Measurements from ENCODE around the gene CFAP210. TPM values are rescaled to one million over a fixed set of nuclear protein-coding genes. Genes with fewer than 3 reads are reported as not detected.

Gene CFAP210
- total RNA-seq, 1 experiment from 2014 or later = 0.94 TPM

DNA sequence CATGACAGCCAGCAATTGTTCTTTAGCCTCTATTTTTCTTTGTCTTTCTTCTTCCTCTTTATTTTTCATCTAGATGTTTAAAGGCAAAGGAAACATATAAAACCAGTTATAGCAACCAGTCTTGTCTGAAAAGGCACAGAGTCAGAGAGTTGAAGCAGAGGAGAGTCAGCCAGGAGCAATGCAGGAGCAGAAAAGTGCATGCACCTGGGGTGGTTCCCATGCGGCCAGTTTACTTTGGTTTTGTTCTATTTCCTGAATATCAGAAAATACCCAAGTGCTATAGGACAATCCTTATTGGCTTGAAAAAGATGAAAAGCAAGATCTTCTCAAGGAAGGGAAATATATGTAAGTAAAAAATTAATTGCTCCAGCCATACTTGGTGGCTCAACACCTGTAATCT lies 44.9 kb downstream of the CFAP210 start:
- Histone ChIP-seq H3K9me3 (ENCODE audit: control insufficient read depth, low read depth, low read length) (no peaks in the 10 kb centered on the region), H3K4me1 (ENCODE audit: insufficient read depth, low read length) (no peaks in the 10 kb centered on the region), H3K79me2 (ENCODE audit: insufficient read depth, low read length) (no peaks in the 10 kb centered on the region), H3K18ac (ENCODE audit: insufficient read length, low read depth, low read length) (no peak overlapping the region), H3K4me2 (ENCODE audit: insufficient read depth, insufficient read length, low read length) (no peak overlapping the region), H4K91ac (ENCODE audit: insufficient read length, low read depth, low read length) (no peak overlapping the region), H3K23ac (ENCODE audit: insufficient read length, low read depth, low read length) (no peak overlapping the region), H3K14ac (ENCODE audit: insufficient read depth, low read length) (no peak overlapping the region), H3K27ac (ENCODE audit: insufficient read length, low read depth, low read length) (no peak overlapping the region), H3K27me3 (ENCODE audit: insufficient read depth, low read length) (no peaks in the 10 kb centered on the region), H2BK120ac (ENCODE audit: low read depth, low read length, poor library complexity, severe bottlenecking) (no peak overlapping the region), H2BK12ac (ENCODE audit: insufficient read length, low read depth, low read length) (no peak overlapping the region), H3T11ph (ENCODE audit: low read length) (no peak overlapping the region), H3K56ac (ENCODE audit: insufficient read length, low read depth, low read length) (no peak overlapping the region), H3K9ac (ENCODE audit: extremely low read depth, insufficient read length, low read length) (no peak overlapping the region), H2BK5ac (ENCODE audit: insufficient read length, low read length) (no peak overlapping the region), H2AFZ (ENCODE audit: low read length) (no peak overlapping the region), H4K8ac (replicated peaks; ENCODE audit: insufficient read length, low read depth, low read length) (no peak overlapping the region), H4K20me1 (ENCODE audit: control insufficient read depth, insufficient read depth, insufficient read length) (no peaks in the 10 kb centered on the region), H2BK15ac (ENCODE audit: low read depth, low read length) (no peak overlapping the region), H3K79me1 (ENCODE audit: insufficient read depth, low read depth, low read length, poor library complexity, severe bottlenecking) (no peaks in the 10 kb centered on the region), H2BK20ac (ENCODE audit: low read depth, low read length, poor library complexity, severe bottlenecking) (no peak overlapping the region), H4K5ac (ENCODE audit: insufficient read length, low read depth, low read length) (no peak overlapping the region), H3K4ac (ENCODE audit: low read depth, low read length) (no peak overlapping the region), H2AK5ac (ENCODE audit: insufficient read length, low read length) (no peak overlapping the region), H3K23me2 (ENCODE audit: insufficient read length, low read depth, low read length, poor library complexity, severe bottlenecking) (no peaks in the 10 kb centered on the region)
- no peaks in the 10 kb centered on the region for H3K4me1 Mint-ChIP-seq
- WGBS (ENCODE audit: extremely low coverage, insufficient read length, low lambda C conversion rate) = no CpG with 5 or more reads among the region's 1 CpG
- H3K36me3 Mint-ChIP-seq (ENCODE audit: insufficient read depth in 1 of 3, low read depth in 3 of 3) = no peaks in the 10 kb centered on the region
- no peaks in the 10 kb centered on the region for H3K27me3 Mint-ChIP-seq (ENCODE audit: low read depth)
- H3K4me3 Mint-ChIP-seq = no peak overlapping the region
- H3K27ac Mint-ChIP-seq = 0 out of 7 replicates have a peak overlapping the region, but pooled peaks of 1 of the 3 experiments have one; percentile 43
- no peaks in the 10 kb centered on the region for H3K9me3 Mint-ChIP-seq
- TF ChIP-seq, protein P1, sequence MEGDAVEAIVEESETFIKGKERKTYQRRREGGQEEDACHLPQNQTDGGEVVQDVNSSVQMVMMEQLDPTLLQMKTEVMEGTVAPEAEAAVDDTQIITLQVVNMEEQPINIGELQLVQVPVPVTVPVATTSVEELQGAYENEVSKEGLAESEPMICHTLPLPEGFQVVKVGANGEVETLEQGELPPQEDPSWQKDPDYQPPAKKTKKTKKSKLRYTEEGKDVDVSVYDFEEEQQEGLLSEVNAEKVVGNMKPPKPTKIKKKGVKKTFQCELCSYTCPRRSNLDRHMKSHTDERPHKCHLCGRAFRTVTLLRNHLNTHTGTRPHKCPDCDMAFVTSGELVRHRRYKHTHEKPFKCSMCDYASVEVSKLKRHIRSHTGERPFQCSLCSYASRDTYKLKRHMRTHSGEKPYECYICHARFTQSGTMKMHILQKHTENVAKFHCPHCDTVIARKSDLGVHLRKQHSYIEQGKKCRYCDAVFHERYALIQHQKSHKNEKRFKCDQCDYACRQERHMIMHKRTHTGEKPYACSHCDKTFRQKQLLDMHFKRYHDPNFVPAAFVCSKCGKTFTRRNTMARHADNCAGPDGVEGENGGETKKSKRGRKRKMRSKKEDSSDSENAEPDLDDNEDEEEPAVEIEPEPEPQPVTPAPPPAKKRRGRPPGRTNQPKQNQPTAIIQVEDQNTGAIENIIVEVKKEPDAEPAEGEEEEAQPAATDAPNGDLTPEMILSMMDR (conservative IDR thresholded peaks at IDR 0.05) = no peak
- DNase-seq = no peak

All from H9 (cell line).